Glutamatergic neuron (in vitro differentiated cells): ENCODE measurements around the gene KRT77. TPM values are rescaled to one million over a fixed set of nuclear protein-coding genes. Genes with fewer than 3 reads are reported as not detected.
"Not testable (repeated sequence)": the region's sequence is repeated elsewhere in the genome, so short reads cannot be mapped to it uniquely, and the experiment has no call there.

Experiments
- DNase-seq: peaks from one replicate; pipeline ENCODE4 v3.0.0; 2022
- H3K27ac Mint-ChIP-seq: one replicate; pipeline ENCODE4 v1.8.0; 2020; ENCODE audit warnings: mild to moderate bottlenecking, mixed read lengths, inconsistent platforms; ENCODE audit not compliant: unreplicated experiment
- H3K27me3 Mint-ChIP-seq: one replicate; pipeline ENCODE4 v1.8.0; 2020; ENCODE audit warnings: mild to moderate bottlenecking, moderate library complexity, mixed read lengths, inconsistent platforms; ENCODE audit not compliant: unreplicated experiment
- H3K36me3 Mint-ChIP-seq: one replicate; pipeline ENCODE4 v1.8.0; 2020; ENCODE audit warnings: mild to moderate bottlenecking, mixed read lengths, inconsistent platforms; ENCODE audit not compliant: unreplicated experiment
- H3K4me1 Mint-ChIP-seq: one replicate; pipeline ENCODE4 v1.8.0; 2020; ENCODE audit warnings: mild to moderate bottlenecking, low read depth, mixed read lengths, inconsistent platforms; ENCODE audit not compliant: unreplicated experiment
- H3K4me3 Mint-ChIP-seq: one replicate; pipeline ENCODE4 v1.8.0; 2020; ENCODE audit warnings: mild to moderate bottlenecking, mixed read lengths, inconsistent platforms; ENCODE audit not compliant: unreplicated experiment
- H3K9me3 Mint-ChIP-seq: one replicate; pipeline ENCODE4 v1.8.0; 2020; ENCODE audit warnings: mild to moderate bottlenecking, moderate library complexity, mixed read lengths, inconsistent platforms; ENCODE audit not compliant: unreplicated experiment
- CTCF ChIP-seq: fragments of 200-600 bp; sonication (generic); IDR thresholded peaks from one replicate; pipeline ENCODE4 v1.5.0; 2021; ENCODE audit not compliant: partially characterized antibody, unreplicated experiment
- total RNA-seq: library from RNA; stranded (reverse); fragmentation: NEBNext Ultra II Directional; extraction: Animal tissue kit (Norgen Biotek cat#: 25700); gene quantifications from one replicate; pipeline ENCODE4 v1.2.1, GENCODE V29; 2021; ENCODE audit not compliant: unreplicated experiment

Gene KRT77
- total RNA-seq, 1 donor from 2014 or later: not detected

- Mint-ChIP-seq H3K27me3 (peaks cover 3% of the 10 kb centered on the region), H3K36me3 (no peaks in the 10 kb centered on the region), H3K9me3 (no peaks in the 10 kb centered on the region), H3K27ac (no peak overlapping the region), H3K4me1 (no peaks in the 10 kb centered on the region), H3K4me3 (no peak overlapping the region)
- TF ChIP-seq CTCF: no peak
- DNase-seq: no peak
Measured at GRCh38 chr12:52672321-52672933, 30.9 kb downstream of the KRT77 start.

GRCh38 chr12:52670961-52671360, 32.4 kb downstream of the KRT77 start:
- Mint-ChIP-seq H3K4me3 (no peak overlapping the region), H3K9me3 (no peaks in the 10 kb centered on the region), H3K27ac (no peak overlapping the region), H3K4me1 (no peaks in the 10 kb centered on the region), H3K36me3 (no peaks in the 10 kb centered on the region), H3K27me3 (peaks cover 3% of the 10 kb centered on the region)
- no peak for TF ChIP-seq CTCF
- DNase-seq: no peak

- Mint-ChIP-seq H3K9me3 (no peaks in the 10 kb centered on the region), H3K4me3 (no peak overlapping the region), H3K36me3 (no peaks in the 10 kb centered on the region), H3K27ac (no peak overlapping the region), H3K27me3 (peaks cover 3% of the 10 kb centered on the region), H3K4me1 (no peaks in the 10 kb centered on the region)
- DNase-seq: no peak
- TF ChIP-seq CTCF: no peak
Measured at GRCh38 chr12:52670506-52670905, 32.8 kb downstream of the KRT77 start.

GRCh38 chr12:52669941-52670340, 33.4 kb downstream of the KRT77 start:
- H3K27ac Mint-ChIP-seq, H3K27me3 Mint-ChIP-seq, H3K9me3 Mint-ChIP-seq, H3K4me3 Mint-ChIP-seq, DNase-seq, H3K36me3 Mint-ChIP-seq, H3K4me1 Mint-ChIP-seq: not testable (repeated sequence)

- H3K27me3 Mint-ChIP-seq: peaks cover 3% of the 10 kb centered on the region
- H3K36me3 Mint-ChIP-seq: no peaks in the 10 kb centered on the region
- no peaks in the 10 kb centered on the region for H3K9me3 Mint-ChIP-seq
- no peak overlapping the region for H3K4me3 Mint-ChIP-seq
- H3K27ac Mint-ChIP-seq: no peak overlapping the region
- TF ChIP-seq CTCF: no peak
- no peaks in the 10 kb centered on the region for H3K4me1 Mint-ChIP-seq
- DNase-seq: no peak
Measured at GRCh38 chr12:52669426-52669825, 33.9 kb downstream of the KRT77 start.
